ENCODE measurements around the gene RNASET2.

GRCh38 chr6:166879594-166879993 is 76.8 kb downstream of the RNASET2 start:
- TF ChIP-seq SREBF2 (IDR thresholded peaks at IDR 0.05; ENCODE audit: low read length) (no peak), POLR2AphosphoS5 (IDR thresholded peaks at IDR 0.05; ENCODE audit: low read length) (no peak), SREBF1 (IDR thresholded peaks at IDR 0.05; ENCODE audit: low read length) (no peak), MXI1 (IDR thresholded peaks at IDR 0.05; ENCODE audit: low read depth, low read length) (no peak)

All from GM12878 (cell line).